Pancreas (tissue), 10 donors: Measurements from ENCODE around the gene MSL2. TPM values are rescaled to one million over a fixed set of nuclear protein-coding genes. Genes with fewer than 3 reads are reported as not detected.
A peak's percentile ranks its signal among the peaks of the same experiment; 100 is the strongest.
"Not testable (repeated sequence)": the region's sequence is repeated elsewhere in the genome, so short reads cannot be mapped to it uniquely, and the experiment has no call there.

Experiments used
- ATAC-seq, 4 donors: fragments of 200-7000 bp; cut with Tn5 transposase; one replicate each; pipeline versions ENCODE4 v1.8.0 to v1.9.1; 2020; ENCODE audit warnings: mild to moderate bottlenecking in 4 of 4, moderate library complexity in 4 of 4
- DNase-seq, 6 donors: peaks; one replicate each; pipeline ENCODE4 v3.0.0-alpha.2; 2020
- FAIRE-seq: peaks from 2 replicates; lab custom pipeline; 2012; peaks lifted over from hg19 to GRCh38; lab: Jason Lieb, UNC
- H3K27ac ChIP-seq, 4 donors: fragments of 200-600 bp; sonication (generic); 1 replicate in 3 of 4; 2 replicates in 1 of 4; pipeline versions ENCODE4 v1.5.0 to v1.8.0; 2020
- H3K27me3 ChIP-seq, 4 donors: fragments of 200-600 bp; one replicate each; pipeline ENCODE4 v1.8.0; 2021
- H3K36me3 ChIP-seq, 3 donors: fragments of 200-600 bp; sonication (generic) in 1 of 3; one replicate each; pipeline versions ENCODE4 v1.5.0 to v1.8.0; 2020 to 2021
- H3K4me1 ChIP-seq, 3 donors: fragments of 200-600 bp; one replicate each; pipeline ENCODE4 v1.8.0; 2021
- H3K4me3 ChIP-seq, 4 donors: fragments of 200-600 bp; sonication (generic) in 2 of 4; one replicate each; pipeline versions ENCODE4 v1.5.0 to v1.8.0; 2020 to 2021
- H3K9me3 ChIP-seq, 4 donors: fragments of 200-600 bp; one replicate each; pipeline ENCODE4 v1.8.0; 2021
- WGBS, 2 donors: extraction: QIAGEN DNeasy Blood & Tissue Kit; methylation state at CpG; one replicate each; pipeline ENCODE4 v1.1.7; 2013; 5-methylcytosine and 5-hydroxymethylcytosine counted together
- intact Hi-C, 3 donors: fragments of 100-400 bp; cut with DNase I; formaldehyde crosslinking; loops; one replicate each; pipeline versions ENCODE4 v1.11.1 to v1.14.2; 2022
- polyA plus RNA-seq, 2 donors: library from polyadenylated mRNA; stranded (reverse); fragments of 200-250 nt; gene quantifications; one replicate each; pipeline ENCODE4 v1.2.3, GENCODE V29; 2013
- total RNA-seq, 6 donors: library from RNA; stranded (reverse); fragmentation: NEBNext Ultra II Directional in 4 of 6; extraction: Animal tissue kit (Norgen Biotek cat#: 25700) in 4 of 6; gene quantifications; one replicate each; pipeline versions ENCODE4 v1.2.1 to v1.2.4, GENCODE V29; 2021 to 2023
- TF ChIP-seq, protein P1 (sequence below), 4 donors: fragments of 200-600 bp; sonication (generic) in 3 of 4; IDR thresholded peaks; one replicate each; pipeline versions ENCODE4 v1.5.0 to v1.8.0; 2021; ENCODE audit warnings: antibody characterized with exemption in 4 of 4
- donor health status: healthy with polysubstance abuse.
- donor health status: DM: no; HTN: no; CAD: no; lungs with moderate emphysema.
- donor health status: DM: no; HTN: no; CAD: no.
- donor health status: control.
- donor health status: control.
- donor health status: Bipolar disorder and iron deficiency.
- donor health status: DM: yes; HTN: yes; CAD: no.
- donor health status: DM: no; HTN: no; CAD: no.
- donor health status: DM: no; HTN: no; CAD: no.
- donor health status: DM: yes; HTN: yes; CAD: no.

MSL2 gene
- total and polyA plus RNA-seq, 8 donors = 3.5 to 19.2 (median 10.8) TPM

DNA sequence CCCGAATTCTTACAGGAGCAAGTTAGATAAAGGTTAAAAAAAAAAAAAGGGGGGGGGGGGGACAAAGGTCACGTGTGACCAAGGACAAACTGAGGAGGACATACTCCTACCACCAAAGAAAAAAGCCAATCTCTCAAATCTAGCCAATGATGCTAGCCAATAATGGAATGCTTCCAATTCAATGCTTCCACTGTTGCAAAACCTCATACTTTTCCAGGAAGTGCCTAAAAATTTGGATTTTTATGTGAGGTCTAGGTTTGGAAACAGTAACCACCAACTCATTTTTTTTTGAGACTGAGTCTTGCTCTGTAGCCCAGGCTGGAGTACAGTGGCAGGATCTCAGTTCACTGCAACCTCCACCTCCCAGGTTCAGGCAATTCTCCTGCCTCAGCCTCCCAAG is 11.4 kb downstream of the MSL2 start:
- TF ChIP-seq, protein P1, sequence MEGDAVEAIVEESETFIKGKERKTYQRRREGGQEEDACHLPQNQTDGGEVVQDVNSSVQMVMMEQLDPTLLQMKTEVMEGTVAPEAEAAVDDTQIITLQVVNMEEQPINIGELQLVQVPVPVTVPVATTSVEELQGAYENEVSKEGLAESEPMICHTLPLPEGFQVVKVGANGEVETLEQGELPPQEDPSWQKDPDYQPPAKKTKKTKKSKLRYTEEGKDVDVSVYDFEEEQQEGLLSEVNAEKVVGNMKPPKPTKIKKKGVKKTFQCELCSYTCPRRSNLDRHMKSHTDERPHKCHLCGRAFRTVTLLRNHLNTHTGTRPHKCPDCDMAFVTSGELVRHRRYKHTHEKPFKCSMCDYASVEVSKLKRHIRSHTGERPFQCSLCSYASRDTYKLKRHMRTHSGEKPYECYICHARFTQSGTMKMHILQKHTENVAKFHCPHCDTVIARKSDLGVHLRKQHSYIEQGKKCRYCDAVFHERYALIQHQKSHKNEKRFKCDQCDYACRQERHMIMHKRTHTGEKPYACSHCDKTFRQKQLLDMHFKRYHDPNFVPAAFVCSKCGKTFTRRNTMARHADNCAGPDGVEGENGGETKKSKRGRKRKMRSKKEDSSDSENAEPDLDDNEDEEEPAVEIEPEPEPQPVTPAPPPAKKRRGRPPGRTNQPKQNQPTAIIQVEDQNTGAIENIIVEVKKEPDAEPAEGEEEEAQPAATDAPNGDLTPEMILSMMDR (IDR thresholded peaks at IDR 0.05) = no peak
- no peak for DNase-seq
- Histone ChIP-seq H3K4me1 (peaks cover 13 to 21% (median 18%) of the 10 kb centered on the region in 3 donors), H3K9me3 (no peaks in the 10 kb centered on the region), H3K27ac (no peak overlapping the region), H3K36me3 (no peaks in the 10 kb centered on the region), H3K4me3 (no peak overlapping the region), H3K27me3 (no peaks in the 10 kb centered on the region)
- ATAC-seq = peak in 2 of 4 donors; percentile 34 to 42
- WGBS, 2 donors = 25% methylated on average over 2 of the region's 2 CpGs
- intact Hi-C loops = loop anchor here in 1 of 3 donors (10.0 kb wide), 1 partner anchor 50 kb away; no protein-coding TSS in a partner anchor
- FAIRE-seq = no peak

DNA sequence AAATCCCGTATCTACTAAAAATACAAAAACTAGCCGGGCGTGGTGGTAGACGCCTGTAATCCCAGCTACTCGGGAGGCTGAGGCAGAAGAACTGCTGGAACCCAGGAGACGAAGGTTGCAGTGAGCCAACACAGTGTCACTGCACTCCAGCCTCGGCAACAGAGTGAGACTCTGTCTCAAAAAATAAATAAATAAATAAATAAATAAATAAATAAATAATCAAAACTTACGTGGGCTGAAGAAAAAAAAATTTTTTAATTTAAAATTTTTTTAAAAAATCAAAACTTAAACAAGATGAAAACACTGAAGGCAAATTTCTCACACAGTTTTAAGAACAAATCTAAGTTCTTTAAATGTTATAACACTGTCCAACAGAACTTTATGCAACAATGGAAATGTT is 14.4 kb downstream of the MSL2 start:
- no peaks in the 10 kb centered on the region for H3K27me3 ChIP-seq
- TF ChIP-seq, protein P1 (IDR thresholded peaks at IDR 0.05) = no peak
- intact Hi-C loops = loop anchor here in 1 of 3 donors (10.0 kb wide), 1 partner anchor 47 kb away; no protein-coding TSS in a partner anchor
- FAIRE-seq (no peak), DNase-seq (no peak), ATAC-seq (no peak)
- no peaks in the 10 kb centered on the region for H3K9me3 ChIP-seq
- H3K4me3 ChIP-seq = no peak overlapping the region
- no peaks in the 10 kb centered on the region for H3K36me3 ChIP-seq
- no peak overlapping the region for H3K27ac ChIP-seq
- peaks cover 10 to 25% (median 10%) of the 10 kb centered on the region in 3 donors for H3K4me1 ChIP-seq
- 93 to 96% methylated on average over 8 of the region's 8 CpGs for WGBS, 2 donors

DNA sequence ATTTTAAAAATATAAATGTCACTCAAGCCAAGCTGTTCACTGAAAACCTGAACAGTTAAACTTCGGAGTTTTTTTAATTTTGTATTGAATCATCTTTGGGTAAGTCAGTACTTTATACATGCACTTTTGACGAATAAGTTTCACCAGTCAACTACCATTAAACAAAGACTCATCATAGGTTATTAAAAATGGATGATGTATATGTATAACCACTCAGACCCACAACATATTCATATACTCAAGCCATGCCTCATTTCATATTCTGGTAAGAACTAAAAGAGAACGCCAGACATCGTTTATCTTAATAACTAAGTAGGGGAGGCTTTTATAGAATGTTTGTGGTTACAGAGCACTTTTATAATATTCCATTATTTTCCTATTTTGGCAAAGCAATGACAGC is 18.3 kb downstream of the MSL2 start:
- no peak overlapping the region for H3K27ac ChIP-seq
- H3K4me3 ChIP-seq = no peak overlapping the region
- no peaks in the 10 kb centered on the region for H3K27me3 ChIP-seq
- DNase-seq (no peak), ATAC-seq (no peak), FAIRE-seq (no peak)
- H3K36me3 ChIP-seq = no peaks in the 10 kb centered on the region
- 67 to 69% methylated on average over 4 of the region's 4 CpGs for WGBS, 2 donors
- TF ChIP-seq, protein P1 (IDR thresholded peaks at IDR 0.05) = no peak
- H3K4me1 ChIP-seq = peaks cover 0 to 27% (median 15%) of the 10 kb centered on the region in 3 donors
- no peaks in the 10 kb centered on the region for H3K9me3 ChIP-seq
- intact Hi-C loops = no loop called here

DNA sequence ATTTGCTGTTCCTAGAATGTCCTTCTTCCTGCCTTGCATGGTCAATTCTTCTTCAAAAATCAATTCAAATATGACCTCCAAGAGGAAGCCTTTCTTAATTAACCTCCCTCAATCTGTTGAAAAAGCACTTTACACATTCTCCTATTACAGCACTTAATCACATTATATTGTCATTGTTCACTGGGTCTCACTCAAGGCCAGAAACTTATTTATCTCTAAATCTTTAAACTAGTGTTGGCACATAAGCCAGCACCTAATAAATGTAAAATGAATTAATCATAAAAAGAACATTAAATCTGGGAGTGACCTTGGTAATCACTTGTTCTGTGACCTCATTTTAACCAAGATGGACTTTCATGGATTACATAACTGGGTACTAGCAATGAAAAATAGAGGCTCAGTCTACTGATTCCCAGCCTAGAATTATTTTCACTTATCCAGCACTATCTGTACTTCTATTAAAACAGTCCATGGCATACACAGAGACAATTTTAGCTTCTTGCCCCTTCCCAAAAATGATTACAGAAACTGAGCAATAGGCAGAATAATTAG is 22.1 kb downstream of the MSL2 start:
- intact Hi-C loops = no loop called here
- H3K4me1 ChIP-seq = peaks cover 0 to 23% (median 15%) of the 10 kb centered on the region in 3 donors
- TF ChIP-seq, protein P1 (IDR thresholded peaks at IDR 0.05) = no peak

DNA sequence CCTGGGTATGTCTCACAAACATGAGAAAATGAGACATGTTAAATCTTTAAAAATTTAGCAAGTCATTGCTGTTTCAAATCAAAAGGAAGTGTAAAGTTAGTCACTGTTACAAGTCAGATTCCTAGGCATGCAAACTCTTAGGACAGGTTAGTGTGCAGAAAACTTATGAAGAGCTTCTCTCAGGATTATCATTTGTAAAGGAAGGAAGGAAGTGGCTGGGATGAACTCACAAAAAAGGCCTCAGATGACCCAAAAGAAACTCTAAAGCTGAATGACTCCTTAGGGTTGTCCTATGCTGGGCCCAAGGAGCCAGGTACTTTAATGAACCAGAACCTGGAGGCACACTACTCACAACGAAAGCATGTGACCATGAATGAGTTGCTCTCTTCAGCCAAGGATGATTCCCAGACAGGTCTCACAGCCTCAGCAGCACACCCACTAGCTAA is 25.0 kb downstream of the MSL2 start:
- ATAC-seq (peak in 1 of 4 donors; percentile 29), DNase-seq (no peak), FAIRE-seq (no peak)
- Histone ChIP-seq H3K27ac (no peak overlapping the region), H3K4me1 (peaks cover 0 to 14% (median 10%) of the 10 kb centered on the region in 3 donors), H3K9me3 (no peaks in the 10 kb centered on the region), H3K27me3 (no peaks in the 10 kb centered on the region), H3K36me3 (no peaks in the 10 kb centered on the region), H3K4me3 (no peak overlapping the region)
- intact Hi-C loops = no loop called here
- 68 to 69% methylated on average over 1 of the region's 1 CpG for WGBS, 2 donors
- TF ChIP-seq, protein P1 (IDR thresholded peaks at IDR 0.05) = no peak

More for the DNA sequence above, 22.1 kb downstream of the MSL2 start:
- no peaks in the 10 kb centered on the region for H3K36me3 ChIP-seq
- no peaks in the 10 kb centered on the region for H3K9me3 ChIP-seq
- no peak for FAIRE-seq
- peak in 3 of 4 donors; percentile 27 to 55 (median 48) for ATAC-seq
- no peaks in the 10 kb centered on the region for H3K27me3 ChIP-seq
- no peak overlapping the region for H3K27ac ChIP-seq
- DNase-seq = no peak
- H3K4me3 ChIP-seq = no peak overlapping the region

DNA sequence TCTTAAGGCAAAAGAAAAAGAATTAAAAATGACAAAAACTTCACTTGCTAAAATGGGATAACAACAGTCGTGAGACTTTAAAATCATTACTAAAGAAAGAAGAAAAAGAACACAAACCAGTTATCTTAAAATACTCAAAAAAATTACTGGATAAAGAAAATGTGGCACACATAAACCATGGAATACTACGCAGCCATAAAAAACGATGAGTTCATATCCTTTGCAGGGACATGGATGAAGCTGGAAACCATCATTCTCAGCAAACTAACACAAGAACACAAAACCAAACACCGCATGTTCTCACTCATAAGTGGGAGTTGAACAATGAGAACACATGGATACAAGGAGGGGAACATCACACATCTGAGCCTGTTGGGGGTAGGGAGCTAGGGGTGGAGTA is 27.9 kb downstream of the MSL2 start:
- H3K36me3 ChIP-seq, H3K4me3 ChIP-seq, H3K27ac ChIP-seq, DNase-seq, FAIRE-seq, ATAC-seq, H3K27me3 ChIP-seq, H3K9me3 ChIP-seq, intact Hi-C loops: not testable (repeated sequence)
- peaks cover 0 to 22% (median 16%) of the 10 kb centered on the region in 3 donors for H3K4me1 ChIP-seq
- WGBS, 2 donors = 88 to 95% methylated on average over 4 of the region's 4 CpGs
